Ishikawa (cell line): ENCODE results near the gene ZNF287.

Source experiments
- CEBPB ChIP-seq: IDR thresholded peaks from 2 replicates; pipeline ENCODE4 v1.6.1; 2012
- CREB1 ChIP-seq: IDR thresholded peaks from 2 replicates; pipeline ENCODE4 v1.6.1; 2012; ENCODE audit warnings: low read depth
- EP300 ChIP-seq: IDR thresholded peaks from 2 replicates; pipeline ENCODE4 v1.6.1; 2012; ENCODE audit warnings: borderline replicate concordance
- FOXM1 ChIP-seq: IDR thresholded peaks from 2 replicates; pipeline ENCODE4 v1.6.1; 2012; ENCODE audit warnings: low read depth, borderline replicate concordance
- NFIC ChIP-seq: IDR thresholded peaks from 2 replicates; pipeline ENCODE4 v1.6.1; 2012
- RAD21 ChIP-seq: IDR thresholded peaks from 2 replicates; pipeline ENCODE4 v1.6.1; 2012; ENCODE audit warnings: low read depth
- TAF1 ChIP-seq: IDR thresholded peaks from 2 replicates; pipeline ENCODE4 v1.6.1; 2012; ENCODE audit warnings: low read depth, mild to moderate bottlenecking
- TCF12 ChIP-seq: IDR thresholded peaks from 2 replicates; pipeline ENCODE4 v1.6.1; 2012; ENCODE audit warnings: low read depth
- TEAD4 ChIP-seq: IDR thresholded peaks from 2 replicates; pipeline ENCODE4 v1.6.1; 2012
- YY1 ChIP-seq: IDR thresholded peaks from 2 replicates; pipeline ENCODE4 v1.6.1; 2012; ENCODE audit warnings: low read depth
- TF ChIP-seq, protein P1 (sequence below): IDR thresholded peaks from 2 replicates; pipeline ENCODE4 v1.6.1; 2012
- TF ChIP-seq, protein P2 (sequence below): IDR thresholded peaks from 2 replicates; pipeline ENCODE4 v1.6.1; 2012; ENCODE audit warnings: low read depth, mild to moderate bottlenecking
- TF ChIP-seq, protein P3 (sequence below): IDR thresholded peaks from 2 replicates; pipeline ENCODE4 v1.6.1; 2012

DNA sequence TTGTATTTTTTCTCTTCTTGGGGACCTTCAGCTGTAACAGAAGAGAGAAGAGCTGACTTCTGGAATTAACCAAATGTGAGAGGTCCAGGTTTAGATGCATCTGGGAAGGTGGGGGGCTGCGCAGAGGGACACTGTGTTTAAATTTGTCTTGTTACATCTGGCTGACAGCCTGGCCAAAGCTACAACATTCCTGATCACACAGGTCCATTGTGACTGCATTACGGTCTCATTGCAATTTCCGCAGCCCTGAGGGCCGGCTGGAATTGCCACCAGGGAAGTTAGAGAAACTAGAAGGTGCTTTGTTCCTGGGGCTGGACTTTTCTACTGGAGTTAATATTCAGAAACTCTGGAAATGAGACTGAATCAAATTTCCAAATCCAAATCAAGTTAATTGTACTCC is 39.1 kb downstream of the ZNF287 start:
- TF ChIP-seq EP300 (no peak), TAF1 (no peak), CEBPB (no peak), TCF12 (no peak), YY1 (no peak), RAD21 (no peak), FOXM1 (no peak), CREB1 (no peak), TEAD4 (no peak), NFIC (no peak)
- TF ChIP-seq, protein P1, sequence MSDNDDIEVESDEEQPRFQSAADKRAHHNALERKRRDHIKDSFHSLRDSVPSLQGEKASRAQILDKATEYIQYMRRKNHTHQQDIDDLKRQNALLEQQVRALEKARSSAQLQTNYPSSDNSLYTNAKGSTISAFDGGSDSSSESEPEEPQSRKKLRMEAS = no peak
- TF ChIP-seq, protein P2, sequence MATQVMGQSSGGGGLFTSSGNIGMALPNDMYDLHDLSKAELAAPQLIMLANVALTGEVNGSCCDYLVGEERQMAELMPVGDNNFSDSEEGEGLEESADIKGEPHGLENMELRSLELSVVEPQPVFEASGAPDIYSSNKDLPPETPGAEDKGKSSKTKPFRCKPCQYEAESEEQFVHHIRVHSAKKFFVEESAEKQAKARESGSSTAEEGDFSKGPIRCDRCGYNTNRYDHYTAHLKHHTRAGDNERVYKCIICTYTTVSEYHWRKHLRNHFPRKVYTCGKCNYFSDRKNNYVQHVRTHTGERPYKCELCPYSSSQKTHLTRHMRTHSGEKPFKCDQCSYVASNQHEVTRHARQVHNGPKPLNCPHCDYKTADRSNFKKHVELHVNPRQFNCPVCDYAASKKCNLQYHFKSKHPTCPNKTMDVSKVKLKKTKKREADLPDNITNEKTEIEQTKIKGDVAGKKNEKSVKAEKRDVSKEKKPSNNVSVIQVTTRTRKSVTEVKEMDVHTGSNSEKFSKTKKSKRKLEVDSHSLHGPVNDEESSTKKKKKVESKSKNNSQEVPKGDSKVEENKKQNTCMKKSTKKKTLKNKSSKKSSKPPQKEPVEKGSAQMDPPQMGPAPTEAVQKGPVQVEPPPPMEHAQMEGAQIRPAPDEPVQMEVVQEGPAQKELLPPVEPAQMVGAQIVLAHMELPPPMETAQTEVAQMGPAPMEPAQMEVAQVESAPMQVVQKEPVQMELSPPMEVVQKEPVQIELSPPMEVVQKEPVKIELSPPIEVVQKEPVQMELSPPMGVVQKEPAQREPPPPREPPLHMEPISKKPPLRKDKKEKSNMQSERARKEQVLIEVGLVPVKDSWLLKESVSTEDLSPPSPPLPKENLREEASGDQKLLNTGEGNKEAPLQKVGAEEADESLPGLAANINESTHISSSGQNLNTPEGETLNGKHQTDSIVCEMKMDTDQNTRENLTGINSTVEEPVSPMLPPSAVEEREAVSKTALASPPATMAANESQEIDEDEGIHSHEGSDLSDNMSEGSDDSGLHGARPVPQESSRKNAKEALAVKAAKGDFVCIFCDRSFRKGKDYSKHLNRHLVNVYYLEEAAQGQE = no peak
- TF ChIP-seq, protein P3, sequence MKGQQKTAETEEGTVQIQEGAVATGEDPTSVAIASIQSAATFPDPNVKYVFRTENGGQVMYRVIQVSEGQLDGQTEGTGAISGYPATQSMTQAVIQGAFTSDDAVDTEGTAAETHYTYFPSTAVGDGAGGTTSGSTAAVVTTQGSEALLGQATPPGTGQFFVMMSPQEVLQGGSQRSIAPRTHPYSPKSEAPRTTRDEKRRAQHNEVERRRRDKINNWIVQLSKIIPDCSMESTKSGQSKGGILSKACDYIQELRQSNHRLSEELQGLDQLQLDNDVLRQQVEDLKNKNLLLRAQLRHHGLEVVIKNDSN = no peak
